HG03378 (cell line): Measurements from ENCODE around the gene SORBS2.

Experiments
- ATAC-seq: cut with Tn5 transposase; IDR thresholded peaks from one replicate; pipeline ENCODE4 v1.9.1; 2021; ENCODE audit warnings: mild to moderate bottlenecking, moderate library complexity; ENCODE audit not compliant: unreplicated experiment

Gene SORBS2

GRCh38 chr4:185774845-185775680, 36.9 kb downstream of the SORBS2 start:
- no peak for ATAC-seq

GRCh38 chr4:185774131-185774653, 37.8 kb downstream of the SORBS2 start:
- no peak for ATAC-seq

DNA sequence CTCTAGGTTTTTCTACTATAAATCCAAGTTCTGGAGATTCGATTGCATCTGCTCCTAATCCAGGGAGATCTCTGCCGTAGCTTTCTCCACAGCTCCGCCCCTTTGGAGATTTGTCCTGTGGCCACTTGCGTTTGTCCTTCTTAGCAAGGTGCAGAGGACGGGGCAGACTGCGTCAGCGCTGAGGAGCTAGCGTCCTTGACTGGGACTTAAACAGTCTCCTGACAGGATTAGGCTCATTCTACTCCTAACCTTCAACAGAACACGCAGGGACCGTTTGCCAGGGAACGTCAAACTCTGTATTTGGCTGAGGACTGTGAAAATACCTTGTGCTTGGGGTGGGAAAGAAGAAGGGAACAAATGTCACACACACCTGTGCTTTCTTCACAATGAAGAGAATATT, 38.6 kb downstream of the SORBS2 start:
- ATAC-seq = no peak

GRCh38 chr4:185772391-185773093, 39.5 kb downstream of the SORBS2 start:
- no peak for ATAC-seq

- no peak for ATAC-seq
Observed at GRCh38 chr4:185771711-185772390, 40.1 kb downstream of the SORBS2 start.

DNA sequence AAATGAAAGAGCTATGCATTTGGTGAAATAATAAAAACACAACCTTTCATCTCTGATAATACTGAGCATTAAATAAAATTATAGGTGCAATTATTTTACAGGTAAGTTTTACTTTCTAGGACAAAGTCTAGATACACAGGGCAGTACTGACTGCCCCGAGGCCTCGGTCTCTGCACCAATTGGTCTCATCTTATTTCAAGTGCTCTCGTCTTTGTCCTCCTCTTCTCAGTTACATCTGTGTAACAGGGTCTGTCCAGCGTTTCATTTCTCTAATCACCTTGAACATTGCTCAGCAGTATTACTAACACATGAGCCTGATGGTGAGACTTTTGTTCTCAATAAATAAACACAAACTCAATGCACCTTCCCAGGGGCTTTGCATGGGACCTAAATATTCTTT, 44.5 kb downstream of the SORBS2 start:
- ATAC-seq = no peak

- ATAC-seq = no peak
Observed at GRCh38 chr4:185764876-185765275, 47.1 kb downstream of the SORBS2 start.

- ATAC-seq = no peak
Observed at GRCh38 chr4:185761352-185762235, 50.4 kb downstream of the SORBS2 start.

- ATAC-seq = no peak
Observed at GRCh38 chr4:185758807-185759206, 53.2 kb downstream of the SORBS2 start.

DNA sequence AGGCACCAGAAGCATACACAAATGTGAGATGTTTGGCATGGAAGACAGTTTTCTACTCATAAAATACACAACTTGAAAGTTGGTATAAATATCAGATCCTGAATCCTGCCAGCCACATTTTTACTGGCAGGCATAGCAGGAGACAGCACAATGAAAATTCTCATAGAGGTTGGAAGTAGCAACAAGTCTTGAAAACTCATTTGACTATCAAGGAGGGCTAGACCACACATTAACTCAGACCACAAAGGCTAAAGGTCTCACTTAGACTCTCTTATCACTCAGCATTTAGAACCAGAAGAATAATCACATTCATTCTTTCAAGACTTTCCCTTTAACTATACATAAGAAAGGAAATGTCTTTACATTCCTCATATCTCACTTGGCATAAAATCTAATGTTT, 56.5 kb downstream of the SORBS2 start:
- no peak for ATAC-seq

GRCh38 chr4:185754961-185755360, 57.0 kb downstream of the SORBS2 start:
- no peak for ATAC-seq

GRCh38 chr4:185752872-185753271, 59.1 kb downstream of the SORBS2 start:
- ATAC-seq = no peak

GRCh38 chr4:185749858-185750257, 62.1 kb downstream of the SORBS2 start:
- no peak for ATAC-seq

GRCh38 chr4:185748901-185749390, 63.0 kb downstream of the SORBS2 start:
- ATAC-seq = no peak

- ATAC-seq = no peak
Observed at GRCh38 chr4:185745891-185746290, 66.1 kb downstream of the SORBS2 start.

DNA sequence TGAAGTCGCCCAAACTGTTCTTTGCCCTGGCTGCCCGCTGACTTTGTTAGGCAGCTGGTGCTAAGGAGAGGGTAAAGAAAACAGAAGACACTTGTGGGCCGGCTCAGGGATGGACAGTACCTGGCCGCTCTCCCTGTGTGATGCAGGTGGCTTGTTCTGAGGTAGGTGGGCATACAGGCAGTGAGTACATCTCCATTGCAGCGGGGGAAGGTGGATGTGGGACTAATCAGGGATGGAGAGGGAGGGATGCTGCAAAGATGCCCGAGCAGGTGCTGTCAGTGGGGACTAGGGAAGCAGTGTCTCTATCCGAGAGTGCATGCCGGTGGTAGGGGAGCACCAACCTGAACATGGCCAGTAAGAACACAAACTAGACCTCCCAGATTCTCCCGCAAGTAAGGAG, 67.0 kb downstream of the SORBS2 start:
- no peak for ATAC-seq

- no peak for ATAC-seq
Observed at GRCh38 chr4:185744488-185744862, 67.5 kb downstream of the SORBS2 start.

DNA sequence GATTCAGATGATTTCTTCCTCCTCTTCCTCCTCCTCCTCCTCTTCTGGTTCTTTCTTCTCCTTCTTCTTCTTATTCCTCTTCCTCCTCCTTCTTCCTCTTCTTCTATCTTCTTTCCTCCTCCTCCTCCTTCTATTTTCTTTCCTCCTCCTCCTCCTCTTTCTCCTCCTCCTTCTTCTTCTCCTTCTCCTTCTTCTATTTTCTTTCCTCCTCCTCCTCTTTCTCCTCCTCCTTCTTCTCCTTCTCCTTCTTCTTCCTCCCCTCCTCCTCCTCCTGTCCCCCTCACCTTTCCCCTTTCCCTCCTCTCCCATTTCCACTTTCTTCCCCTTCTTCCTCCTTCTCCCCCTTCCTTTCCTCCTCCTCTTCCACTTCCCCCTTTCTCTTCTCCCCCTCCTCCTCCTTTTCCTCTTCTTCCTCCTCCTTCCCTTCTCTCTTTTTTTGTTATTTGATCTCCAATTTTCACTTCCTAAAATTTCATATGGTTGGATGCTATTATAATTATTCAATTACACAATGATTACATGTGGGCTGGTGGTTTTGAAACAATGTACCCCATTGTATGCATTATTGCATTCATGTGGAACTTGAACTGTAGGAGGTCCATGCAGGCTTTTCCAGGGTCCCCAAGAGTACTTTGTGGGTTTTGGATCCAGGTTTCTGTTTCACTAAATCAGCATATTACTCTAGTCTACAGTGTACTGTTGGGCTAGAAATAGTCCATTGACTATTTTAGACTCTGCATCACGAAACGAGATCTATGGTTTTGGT, 68.1 kb downstream of the SORBS2 start:
- ATAC-seq = no peak

GRCh38 chr4:185742766-185743165, 69.2 kb downstream of the SORBS2 start:
- no peak for ATAC-seq

GRCh38 chr4:185741795-185742194, 70.2 kb downstream of the SORBS2 start:
- no peak for ATAC-seq
